GM18517 (cell line): Measurements from ENCODE around the gene ZFAND2A.
A peak's percentile ranks its signal among the peaks of the same experiment; 100 is the strongest.
"Not testable (repeated sequence)": the region's sequence is repeated elsewhere in the genome, so short reads cannot be mapped to it uniquely, and the experiment has no call there.

ENCODE experiments used
- ATAC-seq: cut with Tn5 transposase; IDR thresholded peaks from one replicate; pipeline ENCODE4 v1.9.1; 2021; ENCODE audit warnings: mild to moderate bottlenecking, moderate library complexity; ENCODE audit not compliant: unreplicated experiment

The ZFAND2A gene

DNA sequence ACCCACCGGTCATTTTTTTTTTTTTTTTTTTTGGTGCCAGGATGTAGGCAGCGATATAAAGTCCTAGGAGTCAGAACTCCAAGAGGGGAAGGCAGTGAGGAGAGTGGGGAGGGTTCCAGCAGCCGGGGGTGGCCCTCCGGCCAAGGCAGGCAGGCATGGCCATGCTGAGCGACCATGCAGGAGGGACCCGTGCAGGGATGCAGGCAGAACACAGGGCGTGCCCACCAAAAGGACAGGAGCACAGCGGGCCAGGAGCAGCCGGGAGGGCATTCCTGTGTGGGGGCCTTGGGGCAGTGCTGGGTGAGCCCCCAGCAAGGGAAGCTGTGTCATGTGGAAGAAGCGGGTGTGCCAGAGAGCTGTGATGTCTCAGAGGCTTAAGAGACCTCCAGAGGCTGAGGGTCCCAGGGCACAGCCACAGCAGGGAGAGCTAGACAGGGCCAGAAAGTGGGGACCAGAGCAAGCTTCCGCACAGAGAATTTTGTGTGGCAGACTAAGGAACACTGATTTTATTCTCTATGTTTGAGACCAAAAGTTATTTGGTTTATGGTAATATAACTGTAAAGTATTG, 5.7 kb downstream of the ZFAND2A start:
- ATAC-seq, result no peak

DNA sequence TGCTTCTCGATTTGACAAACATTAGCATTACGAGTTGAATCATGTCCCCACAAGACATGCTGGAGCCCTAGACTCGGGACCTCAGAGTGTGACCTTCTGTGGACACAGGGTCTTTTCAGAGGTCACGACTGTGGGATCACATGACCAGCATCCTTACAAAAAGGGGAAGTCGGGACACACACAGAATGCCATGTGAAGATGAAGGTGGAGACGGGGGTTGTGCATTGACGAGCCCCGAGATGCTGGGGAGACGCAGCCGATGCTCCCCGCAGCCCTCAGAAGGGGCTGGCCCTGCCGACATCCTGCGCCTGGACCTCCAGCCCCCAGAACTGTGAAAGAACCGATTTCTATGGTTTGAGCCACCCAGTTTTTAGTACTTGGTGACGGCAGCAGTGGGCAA, 7.5 kb downstream of the ZFAND2A start:
- no peak for ATAC-seq

DNA sequence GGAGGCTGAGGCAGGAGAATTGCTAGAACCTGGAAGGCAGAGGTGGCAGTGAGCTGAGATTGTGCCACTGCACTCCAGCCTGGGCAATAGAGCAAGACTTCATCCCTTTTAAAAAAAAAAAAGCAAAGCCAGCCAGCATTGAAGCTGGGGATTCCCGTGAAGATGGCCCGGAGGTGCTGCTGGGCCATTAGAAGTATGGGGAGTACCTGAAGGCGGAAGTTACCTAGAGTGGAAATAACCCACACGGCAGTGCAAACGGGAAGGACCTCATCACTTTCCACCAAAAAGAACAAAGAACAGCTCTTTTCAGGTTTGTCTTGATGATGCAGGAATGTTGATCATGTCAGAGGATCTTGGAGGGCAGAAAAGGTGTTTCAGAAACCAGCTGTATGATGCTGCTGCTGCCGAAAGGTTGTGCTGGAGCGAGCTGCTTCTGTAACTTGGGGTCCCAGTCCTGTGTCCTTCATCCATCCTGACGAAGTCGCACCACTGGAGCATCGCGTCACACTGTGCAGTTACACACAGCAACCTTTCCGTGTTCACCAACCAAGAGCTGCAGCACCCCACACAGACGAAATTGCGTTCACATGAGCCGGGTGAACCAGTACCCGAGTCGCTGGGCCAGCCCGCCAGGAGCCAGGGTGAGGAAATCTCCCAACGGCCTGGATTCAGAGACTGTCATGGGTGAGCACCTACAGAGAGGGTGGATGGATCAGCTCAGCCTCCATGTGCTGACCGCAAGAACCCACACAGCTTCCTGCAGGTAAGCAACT, 8.2 kb downstream of the ZFAND2A start:
- ATAC-seq, result no peak

DNA sequence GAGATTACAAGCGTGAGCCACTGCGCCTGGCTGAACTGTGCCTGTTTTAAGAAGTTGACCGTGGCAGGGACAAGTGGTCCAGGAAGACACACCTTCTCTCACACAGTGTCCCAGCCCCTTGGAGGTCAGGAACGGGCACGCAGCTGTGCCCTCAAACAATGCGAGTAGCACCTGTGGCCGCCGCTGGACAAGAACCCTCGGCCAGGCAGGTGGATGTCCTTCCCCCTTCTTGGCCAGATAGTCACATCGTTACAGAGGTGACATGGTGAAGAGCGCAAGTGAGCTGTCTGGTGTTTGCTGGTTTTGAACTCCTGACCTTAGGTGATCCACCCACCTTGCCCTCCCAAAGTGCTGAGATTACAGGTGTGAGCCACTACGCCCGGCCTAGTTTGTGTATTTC, 8.8 kb downstream of the ZFAND2A start:
- no peak for ATAC-seq

DNA sequence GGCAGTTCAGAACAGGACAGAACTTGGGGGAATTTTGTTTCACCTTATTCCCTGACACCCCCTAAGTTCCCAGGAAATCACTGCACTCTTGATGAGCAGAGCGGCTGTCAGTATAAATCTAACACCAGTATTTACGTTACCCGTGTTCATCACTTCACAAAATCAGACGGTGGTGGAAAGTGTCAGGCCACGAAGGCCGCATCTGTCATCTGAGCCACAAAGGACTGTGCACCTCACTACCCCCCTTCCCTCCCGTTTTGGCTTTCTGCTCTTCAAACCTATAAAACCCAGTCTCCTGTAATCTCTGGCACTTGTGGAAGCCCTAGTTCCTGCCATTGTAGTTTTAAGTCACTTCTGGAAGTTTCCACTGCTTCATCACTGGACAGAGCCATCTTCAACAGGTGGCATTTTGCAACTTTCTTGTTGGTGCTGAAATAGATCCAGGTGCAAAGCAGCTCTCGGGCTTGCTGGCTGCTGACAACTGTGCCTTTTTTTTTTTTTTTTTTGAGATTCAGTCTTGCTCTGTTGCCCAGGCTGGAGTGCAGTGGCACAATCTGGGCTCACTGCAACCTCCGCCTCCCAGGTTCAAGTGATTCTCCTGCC, 9.5 kb downstream of the ZFAND2A start:
- no peak for ATAC-seq

DNA sequence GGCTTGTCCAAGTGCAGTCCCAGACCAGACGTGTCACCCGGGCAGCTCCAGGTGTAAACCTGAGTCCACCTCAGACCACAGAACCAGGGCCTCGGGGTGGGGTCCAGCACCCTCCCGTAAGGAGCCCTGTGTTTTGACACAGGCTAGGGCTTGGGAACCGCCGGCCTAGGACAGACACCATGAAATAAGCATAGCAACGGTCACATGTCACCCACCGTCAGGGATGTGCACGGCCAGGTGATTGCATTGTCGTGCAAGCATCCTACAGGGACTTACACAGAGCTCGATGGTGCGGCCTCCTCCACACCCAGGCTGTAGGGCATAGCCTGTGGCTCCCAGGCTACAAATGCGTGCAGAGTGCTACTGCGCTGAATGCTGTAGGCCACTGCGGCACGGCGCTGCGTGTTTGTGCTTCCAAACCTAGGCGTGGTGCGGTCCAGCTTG, 10.6 kb downstream of the ZFAND2A start:
- no peak for ATAC-seq

DNA sequence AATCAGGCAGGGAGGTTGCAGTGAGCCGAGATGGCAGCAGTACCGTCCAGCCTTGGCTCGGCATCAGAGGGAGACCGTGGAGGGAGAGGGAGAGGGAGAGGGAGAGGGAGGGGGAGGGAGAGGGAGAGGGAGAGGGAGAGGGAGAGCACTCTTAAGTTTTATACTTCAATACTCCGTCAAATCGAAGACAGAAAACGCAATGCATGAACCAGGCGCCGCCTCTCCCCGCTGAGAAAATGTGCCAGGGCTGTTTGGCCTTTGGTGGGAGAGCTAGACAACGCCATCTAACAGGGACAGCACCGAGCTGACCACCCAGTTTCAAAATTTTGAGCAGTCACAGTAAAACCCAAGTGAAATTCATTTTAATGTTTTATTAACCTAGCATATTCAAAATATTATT, 12.1 kb downstream of the ZFAND2A start:
- ATAC-seq, result not testable (repeated sequence)

DNA sequence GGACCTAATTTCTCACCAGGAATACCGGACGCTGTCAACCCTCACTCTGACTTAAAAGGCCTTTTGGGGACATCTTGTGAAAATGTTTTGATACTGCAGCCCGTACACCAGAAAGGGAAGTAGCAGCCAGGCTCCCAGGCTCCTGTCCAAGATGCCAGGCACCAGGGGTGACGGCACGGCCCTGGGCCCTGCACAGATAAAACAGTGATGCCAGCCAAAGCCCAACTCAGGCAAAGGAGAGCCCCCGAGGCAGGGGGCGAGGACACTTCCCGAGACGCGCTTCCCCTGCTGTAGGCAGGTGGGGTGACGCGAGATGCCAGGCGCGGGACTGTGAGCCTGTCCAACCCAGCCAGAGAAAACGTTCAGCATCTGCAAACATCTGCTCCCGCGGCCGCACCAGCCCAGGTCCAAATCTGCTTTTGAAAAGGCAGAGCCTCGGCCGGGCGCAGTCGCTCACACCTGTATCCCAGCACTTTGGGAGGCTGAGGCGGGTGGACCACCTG, 15.7 kb downstream of the ZFAND2A start:
- no peak for ATAC-seq

DNA sequence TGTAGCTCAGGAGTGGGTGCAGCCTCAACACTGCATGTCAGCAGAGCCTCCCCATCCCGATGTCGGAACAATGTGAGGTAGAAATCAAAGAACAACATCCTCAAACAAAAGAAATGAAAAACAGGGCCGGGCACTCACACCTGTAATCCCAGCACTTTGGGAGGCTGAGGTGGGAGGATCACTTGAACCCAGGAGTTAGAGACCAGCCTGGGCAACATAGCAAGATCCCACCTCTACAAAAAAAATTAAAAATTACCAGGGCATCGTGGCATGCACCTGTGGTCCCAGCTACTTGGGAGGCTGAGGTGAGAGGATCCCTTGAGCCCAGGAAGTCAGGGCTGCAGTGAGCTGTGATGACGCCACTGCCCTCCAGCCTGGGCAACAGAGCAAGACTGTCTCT, 17.0 kb downstream of the ZFAND2A start:
- not testable (repeated sequence) for ATAC-seq

DNA sequence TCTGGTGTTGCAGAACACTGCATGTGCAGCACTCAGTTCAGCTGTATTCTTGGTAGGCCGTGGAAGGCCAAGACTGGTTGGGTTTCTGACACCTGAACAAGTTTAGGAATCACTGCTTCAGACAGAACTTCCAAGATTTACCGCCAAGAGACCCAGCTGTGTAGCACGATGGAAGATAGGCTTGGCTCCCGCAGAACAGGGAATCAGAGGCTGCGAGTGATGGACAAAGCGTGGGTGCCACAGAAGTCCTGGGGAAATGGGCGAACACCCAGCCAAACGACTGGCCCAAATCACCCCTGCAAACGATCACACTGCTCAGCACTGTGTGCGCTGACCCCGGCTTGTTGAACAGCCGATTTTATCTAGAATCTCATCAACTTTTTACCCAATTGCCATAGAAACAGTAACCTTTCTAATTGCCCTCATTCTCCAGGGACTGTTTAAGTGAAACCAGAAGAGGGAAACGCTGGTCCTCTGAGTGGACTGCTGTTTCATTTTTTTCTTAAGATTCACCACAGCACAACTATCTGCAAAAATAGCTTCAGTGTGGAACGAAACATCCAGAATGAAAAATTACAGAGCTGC, 17.9 kb downstream of the ZFAND2A start:
- ATAC-seq, result no peak

DNA sequence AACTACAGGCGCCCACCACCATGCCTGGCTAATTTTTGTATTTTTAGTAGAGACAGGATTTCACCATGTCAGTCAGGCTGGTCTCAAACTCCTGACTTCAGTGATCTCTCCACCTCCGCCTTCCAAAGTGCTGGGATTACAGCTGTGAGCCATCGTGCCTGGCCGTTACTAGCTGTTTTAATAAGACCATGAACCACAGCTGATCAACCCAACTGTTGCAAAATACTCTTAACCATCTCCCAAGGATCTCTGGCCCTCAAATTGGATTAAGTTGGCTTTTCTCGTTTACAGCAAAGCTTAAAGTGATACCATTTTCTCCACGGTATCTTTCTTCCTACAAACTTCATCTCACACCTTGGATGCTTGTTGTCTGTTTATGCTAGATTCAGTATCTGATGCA, 18.3 kb downstream of the ZFAND2A start:
- ATAC-seq, result no peak

DNA sequence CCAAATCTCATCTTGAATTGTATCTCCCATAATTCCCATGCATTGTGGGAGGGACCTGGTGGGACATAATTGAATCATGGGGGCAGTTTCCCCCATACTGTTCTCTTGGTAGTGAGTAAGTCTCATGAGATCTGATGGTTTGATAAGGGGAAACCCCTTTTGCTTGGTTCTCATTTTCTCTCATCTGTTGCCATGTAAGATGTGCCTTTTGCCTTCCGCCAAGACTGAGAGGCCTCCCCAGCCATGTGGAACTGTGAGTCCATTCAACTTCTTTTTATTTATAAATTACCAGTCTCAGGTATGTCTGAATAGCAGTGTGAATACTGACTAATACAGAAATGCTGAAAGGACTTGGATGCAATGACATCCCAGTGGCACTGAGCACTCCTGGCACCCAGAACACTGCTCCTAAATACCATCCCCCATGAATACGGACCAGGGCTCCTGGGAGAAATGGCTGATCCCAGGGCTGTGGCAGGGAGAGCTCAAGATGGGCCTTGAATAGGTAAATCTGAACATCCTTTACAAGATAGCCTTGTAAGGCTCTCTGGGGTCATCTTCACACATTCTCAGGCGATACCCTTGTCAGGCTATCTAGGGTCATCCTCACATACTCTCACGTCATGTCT, 19.4 kb downstream of the ZFAND2A start:
- no peak for ATAC-seq

DNA sequence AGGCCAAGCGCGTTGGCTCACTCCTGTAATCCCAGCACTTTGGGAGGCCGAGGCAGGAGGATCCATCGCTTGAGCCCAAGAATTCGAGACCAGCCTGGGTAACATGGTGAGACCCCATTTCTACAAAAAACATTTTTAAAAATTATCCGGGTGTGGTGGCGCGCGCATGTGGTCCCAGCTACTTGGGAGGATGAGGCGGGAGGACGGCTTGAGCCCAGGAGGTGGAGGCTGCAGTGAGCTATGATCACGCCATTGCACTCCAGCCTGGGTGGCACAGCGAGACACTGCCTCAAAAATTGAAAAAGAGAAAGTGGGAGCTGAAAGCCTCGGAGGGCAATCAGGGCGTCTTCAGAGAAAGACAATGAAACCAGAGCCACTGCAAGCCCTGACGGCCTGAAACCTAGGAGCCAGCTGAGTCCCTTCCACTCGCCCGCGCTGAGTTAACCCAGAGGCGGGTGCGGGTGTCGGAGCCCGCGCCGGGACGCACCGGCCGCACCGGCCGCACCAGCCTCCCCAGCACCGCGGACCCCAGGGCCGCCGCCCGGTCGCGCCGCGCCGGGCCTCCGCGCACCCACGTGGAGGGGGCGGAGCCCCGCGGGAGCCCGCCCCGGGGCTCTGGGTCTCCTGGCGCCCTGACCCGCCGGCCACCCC, 22.4 kb downstream of the ZFAND2A start:
- ATAC-seq, result peak; percentile 61

DNA sequence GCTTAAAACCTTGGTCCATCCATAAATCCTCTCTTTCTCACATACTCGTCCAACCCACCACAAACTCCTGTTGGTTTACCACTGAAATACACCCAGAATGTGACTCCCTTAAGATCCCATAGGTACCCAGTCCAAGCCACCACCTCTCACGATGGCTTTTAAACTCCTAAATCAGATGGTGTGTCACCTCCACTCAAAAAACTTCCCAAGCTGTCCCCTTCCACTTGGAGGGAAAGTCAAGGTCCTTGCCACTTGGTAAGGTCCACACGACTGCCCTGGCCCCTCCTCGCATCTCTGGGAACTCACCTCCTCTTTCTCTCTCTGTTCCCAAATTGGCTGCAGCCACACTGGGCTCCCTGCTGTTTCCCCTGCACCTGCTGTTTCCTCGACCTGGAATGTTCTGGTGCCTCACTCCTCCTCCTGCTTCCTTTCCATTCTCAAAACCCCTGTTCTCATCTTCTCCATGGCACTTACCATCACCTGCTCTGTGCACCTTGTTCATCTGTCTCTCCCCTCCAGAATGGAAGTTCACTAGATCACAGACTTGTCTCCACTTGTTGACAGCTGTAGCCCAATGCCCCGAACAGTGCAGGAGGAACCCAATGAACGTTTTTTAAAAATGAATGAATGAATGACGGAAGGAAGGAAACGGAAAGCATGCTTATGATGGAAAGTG, 23.0 kb downstream of the ZFAND2A start:
- ATAC-seq, result no peak

DNA sequence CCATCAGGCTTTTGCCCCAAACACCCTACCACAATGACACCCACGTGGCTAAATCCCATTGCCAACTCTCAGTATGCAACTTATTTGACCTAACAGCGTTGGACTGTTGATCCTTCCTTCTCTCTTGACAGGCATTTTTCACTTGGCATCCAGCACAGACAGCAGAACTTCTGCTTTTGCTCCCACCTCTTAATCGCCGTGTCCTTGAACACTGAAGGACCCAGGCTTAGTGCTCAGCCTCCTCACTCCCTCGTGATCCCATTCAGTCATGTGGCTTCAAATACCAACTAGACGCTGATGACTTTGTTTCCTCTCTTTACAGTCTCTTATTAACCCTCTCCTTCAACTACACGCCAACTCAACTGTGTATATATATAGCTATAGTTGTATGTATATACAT, 25.0 kb downstream of the ZFAND2A start:
- no peak for ATAC-seq

DNA sequence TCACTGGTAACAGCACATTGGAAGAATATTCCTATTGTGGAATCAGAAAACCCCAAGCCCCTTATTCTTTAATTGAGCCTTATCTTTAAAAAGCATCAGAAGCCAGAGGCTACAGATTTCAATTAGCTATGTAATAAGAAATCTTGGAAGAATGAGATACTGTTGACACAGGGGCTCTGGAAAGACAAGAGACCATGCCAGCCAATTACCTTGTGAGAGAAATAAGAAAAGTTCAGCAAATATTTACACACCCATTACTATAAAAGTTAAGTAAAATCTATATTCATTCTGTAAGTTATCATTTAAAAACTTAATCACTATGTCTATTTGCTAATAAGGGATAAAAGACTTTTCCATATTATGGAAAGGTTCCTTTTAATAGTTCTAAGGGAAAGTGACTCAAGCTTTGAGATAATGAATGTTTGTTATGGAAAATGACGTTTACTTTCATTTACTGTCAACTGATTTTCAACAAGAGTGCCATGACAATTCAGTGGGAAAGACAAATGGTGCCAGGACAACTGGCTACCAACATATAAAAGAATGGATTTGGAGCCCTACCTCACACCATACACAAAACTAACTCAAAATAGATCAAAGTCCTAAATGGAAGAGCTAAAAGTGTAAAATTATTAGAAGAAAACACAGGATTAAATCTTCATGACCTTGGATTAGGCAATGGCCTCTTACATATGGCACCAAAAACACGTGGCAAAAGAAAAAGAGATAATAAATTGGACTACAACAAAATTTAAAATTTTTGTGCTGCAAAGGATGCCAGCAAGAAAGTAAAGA, 28.3 kb downstream of the ZFAND2A start:
- ATAC-seq, result no peak

DNA sequence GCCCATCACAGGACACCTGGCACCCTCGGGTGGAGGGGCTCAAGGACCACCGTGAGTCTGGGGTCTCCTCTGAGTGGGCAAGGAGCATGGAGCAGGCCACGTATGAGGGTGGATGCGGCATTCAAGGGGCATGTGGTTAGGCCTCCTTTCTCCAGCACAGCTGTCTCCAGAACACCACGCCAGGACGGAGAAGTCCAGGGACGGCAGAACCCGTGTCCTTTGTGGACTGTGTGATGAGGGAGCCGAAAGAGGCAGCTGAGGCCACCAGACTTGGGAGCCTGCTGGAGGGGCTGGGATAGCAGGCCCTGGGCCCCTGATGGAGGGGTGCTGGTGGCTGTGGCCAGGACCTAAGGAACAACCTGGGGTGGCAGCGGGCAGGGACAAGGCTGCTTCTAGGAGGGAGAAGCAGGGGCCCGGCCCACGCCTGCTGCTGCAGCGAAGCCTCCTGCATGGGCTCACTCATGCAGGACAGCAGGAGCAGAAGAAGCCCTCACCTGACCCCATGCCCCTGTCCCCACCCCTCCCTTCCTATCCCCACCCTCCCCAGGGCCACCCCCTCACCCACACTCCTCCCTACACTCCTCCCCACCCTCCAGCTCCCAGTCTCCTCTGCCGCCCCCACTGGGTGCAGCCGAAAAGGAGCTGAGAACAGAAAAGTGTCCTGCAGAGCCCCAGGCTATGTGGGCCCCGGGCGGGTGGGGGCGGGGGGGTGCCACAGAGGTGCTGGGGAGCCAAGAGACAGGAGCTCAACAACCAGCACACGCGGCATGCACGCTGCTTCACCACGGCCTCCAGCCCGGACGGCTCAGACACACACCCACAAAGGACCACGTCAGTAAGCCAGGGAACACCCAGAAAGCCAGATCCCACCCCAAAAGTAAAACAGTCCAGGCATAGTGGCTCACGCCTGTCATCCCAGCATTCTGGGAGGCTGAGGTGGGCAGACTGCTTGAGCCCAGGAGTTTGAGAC, 29.7 kb downstream of the ZFAND2A start:
- ATAC-seq, result no peak

DNA sequence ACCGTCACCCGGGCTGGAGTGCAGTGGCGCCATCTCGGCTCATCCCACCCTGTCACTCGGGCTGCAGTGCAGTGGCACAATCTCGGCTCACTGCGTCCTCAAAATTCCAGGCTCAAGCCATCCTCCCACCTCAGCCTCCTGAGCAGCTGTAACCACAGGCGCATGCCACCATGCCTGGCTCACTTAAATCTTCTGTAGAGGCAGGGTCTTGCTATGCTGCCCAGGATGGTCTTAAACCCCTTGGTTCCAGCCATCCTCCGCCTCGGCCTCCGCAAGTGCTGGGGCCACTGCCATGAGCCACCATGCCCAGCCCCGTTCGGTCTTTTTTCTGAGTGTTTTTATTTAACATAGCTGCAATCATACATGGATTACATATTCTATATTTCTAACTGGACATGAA, 30.6 kb downstream of the ZFAND2A start:
- ATAC-seq, result no peak
